ENCODE data around the gene YPEL4.

YPEL4 gene

GRCh38 chr11:57640068-57640800 is 9.5 kb downstream of the YPEL4 start:
- DNase-seq (ENCODE audit: insufficient read length) (no peak), FAIRE-seq (no peak)
- no peak for TF ChIP-seq POLR2AphosphoS5 (IDR thresholded peaks at IDR 0.05; ENCODE audit: low read depth, low read length)
- TF ChIP-seq TAF1 (IDR thresholded peaks at IDR 0.05; ENCODE audit: borderline replicate concordance, low read depth, low read length), result no peak
- no peak for TF ChIP-seq POLR2A (IDR thresholded peaks at IDR 0.05; ENCODE audit: low read depth, low read length)

GRCh38 chr11:57639321-57640067 is 10.2 kb downstream of the YPEL4 start:
- TF ChIP-seq POLR2A (IDR thresholded peaks at IDR 0.05; ENCODE audit: low read depth, low read length) (no peak), POLR2AphosphoS5 (IDR thresholded peaks at IDR 0.05; ENCODE audit: low read depth, low read length) (no peak), TAF1 (IDR thresholded peaks at IDR 0.05; ENCODE audit: borderline replicate concordance, low read depth, low read length) (no peak)
- FAIRE-seq, result no peak
- DNase-seq (ENCODE audit: insufficient read length), result no peak

GRCh38 chr11:57638811-57639320 is 10.8 kb downstream of the YPEL4 start:
- DNase-seq (ENCODE audit: insufficient read length) (no peak), FAIRE-seq (peak; percentile 77)
- TF ChIP-seq POLR2AphosphoS5 (IDR thresholded peaks at IDR 0.05; ENCODE audit: low read depth, low read length) (no peak), TAF1 (IDR thresholded peaks at IDR 0.05; ENCODE audit: borderline replicate concordance, low read depth, low read length) (no peak), POLR2A (IDR thresholded peaks at IDR 0.05; ENCODE audit: low read depth, low read length) (no peak)

- no peak for TF ChIP-seq TAF1 (IDR thresholded peaks at IDR 0.05; ENCODE audit: borderline replicate concordance, low read depth, low read length)
- TF ChIP-seq POLR2AphosphoS5 (IDR thresholded peaks at IDR 0.05; ENCODE audit: low read depth, low read length), result no peak
- no peak for TF ChIP-seq POLR2A (IDR thresholded peaks at IDR 0.05; ENCODE audit: low read depth, low read length)
- FAIRE-seq (peak; percentile 50), DNase-seq (ENCODE audit: insufficient read length) (no peak)
Observed at GRCh38 chr11:57638005-57638781, 11.5 kb downstream of the YPEL4 start.

GRCh38 chr11:57637626-57638004 is 12.1 kb downstream of the YPEL4 start:
- DNase-seq (ENCODE audit: insufficient read length), result no peak
- no peak for FAIRE-seq
- no peak for TF ChIP-seq POLR2A (IDR thresholded peaks at IDR 0.05; ENCODE audit: low read depth, low read length)
- no peak for TF ChIP-seq TAF1 (IDR thresholded peaks at IDR 0.05; ENCODE audit: borderline replicate concordance, low read depth, low read length)
- no peak for TF ChIP-seq POLR2AphosphoS5 (IDR thresholded peaks at IDR 0.05; ENCODE audit: low read depth, low read length)

DNA sequence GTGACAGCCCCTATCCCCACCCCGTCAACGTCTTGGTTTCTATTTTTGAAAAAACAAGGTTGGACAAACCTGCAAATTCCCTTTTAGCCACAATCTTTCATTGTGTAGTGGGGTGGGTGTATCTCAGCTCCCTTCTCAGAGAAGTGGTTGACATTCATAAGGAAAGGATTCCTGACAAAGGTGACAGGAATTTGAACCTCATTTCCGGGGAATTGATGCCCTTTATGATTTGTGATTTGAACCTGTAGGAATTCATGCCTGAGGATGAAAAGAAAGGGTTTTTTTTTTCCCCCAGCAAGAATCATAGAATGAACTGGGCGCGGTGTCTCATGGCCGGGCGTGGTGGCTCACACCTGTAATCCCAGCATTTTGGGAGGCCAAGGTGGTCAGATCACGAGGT is 14.5 kb downstream of the YPEL4 start:
- TF ChIP-seq POLR2A (IDR thresholded peaks at IDR 0.05; ENCODE audit: low read depth, low read length), result no peak
- no peak for TF ChIP-seq TAF1 (IDR thresholded peaks at IDR 0.05; ENCODE audit: borderline replicate concordance, low read depth, low read length)
- no peak for TF ChIP-seq POLR2AphosphoS5 (IDR thresholded peaks at IDR 0.05; ENCODE audit: low read depth, low read length)
- no peak for DNase-seq (ENCODE audit: insufficient read length)
- FAIRE-seq, result no peak

- FAIRE-seq (no peak), DNase-seq (ENCODE audit: insufficient read length) (no peak)
- TF ChIP-seq TAF1 (IDR thresholded peaks at IDR 0.05; ENCODE audit: borderline replicate concordance, low read depth, low read length), result no peak
Observed at GRCh38 chr11:57634311-57634710, 15.4 kb downstream of the YPEL4 start.

DNA sequence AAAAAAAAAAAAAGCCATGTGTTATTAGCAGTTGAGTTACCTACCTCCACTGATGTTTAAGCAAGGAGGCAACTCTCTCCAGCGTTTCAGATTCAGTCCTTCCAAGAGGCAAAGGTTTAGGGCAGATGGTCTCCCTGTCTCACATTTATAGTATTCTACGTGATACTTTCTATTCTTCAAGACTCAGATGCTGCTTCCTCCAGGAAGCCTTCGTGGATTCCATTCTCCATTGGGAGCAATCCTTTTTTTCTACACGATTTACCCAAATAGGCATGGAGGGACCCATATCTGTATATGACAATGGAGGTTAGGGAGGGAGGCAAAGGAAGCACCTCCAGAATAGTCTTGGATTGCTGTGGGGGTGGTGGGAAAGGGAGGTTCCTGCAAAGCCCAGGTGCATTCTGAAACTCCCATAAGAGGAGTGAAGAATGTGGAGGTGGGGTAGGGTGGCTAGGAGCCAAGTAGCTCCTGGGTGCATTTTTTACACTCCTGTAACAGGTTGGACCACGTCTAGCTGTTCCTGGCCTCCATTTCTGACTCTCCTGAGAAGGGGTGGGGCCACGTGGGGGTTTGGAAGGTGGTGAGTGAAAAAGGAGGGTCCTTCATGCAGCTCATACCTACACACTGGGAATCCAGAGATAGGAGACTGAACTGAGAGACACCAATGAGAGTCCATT is 16.2 kb downstream of the YPEL4 start:
- FAIRE-seq (no peak), DNase-seq (ENCODE audit: insufficient read length) (no peak)
- TF ChIP-seq TAF1 (IDR thresholded peaks at IDR 0.05; ENCODE audit: borderline replicate concordance, low read depth, low read length) (no peak), POLR2A (IDR thresholded peaks at IDR 0.05; ENCODE audit: low read depth, low read length) (no peak)

GRCh38 chr11:57632116-57632515 is 17.6 kb downstream of the YPEL4 start:
- FAIRE-seq (no peak), DNase-seq (ENCODE audit: insufficient read length) (no peak)
- TF ChIP-seq TAF1 (IDR thresholded peaks at IDR 0.05; ENCODE audit: borderline replicate concordance, low read depth, low read length), result no peak
- TF ChIP-seq POLR2AphosphoS5 (IDR thresholded peaks at IDR 0.05; ENCODE audit: low read depth, low read length), result no peak
- TF ChIP-seq POLR2A (IDR thresholded peaks at IDR 0.05; ENCODE audit: low read depth, low read length), result no peak

DNA sequence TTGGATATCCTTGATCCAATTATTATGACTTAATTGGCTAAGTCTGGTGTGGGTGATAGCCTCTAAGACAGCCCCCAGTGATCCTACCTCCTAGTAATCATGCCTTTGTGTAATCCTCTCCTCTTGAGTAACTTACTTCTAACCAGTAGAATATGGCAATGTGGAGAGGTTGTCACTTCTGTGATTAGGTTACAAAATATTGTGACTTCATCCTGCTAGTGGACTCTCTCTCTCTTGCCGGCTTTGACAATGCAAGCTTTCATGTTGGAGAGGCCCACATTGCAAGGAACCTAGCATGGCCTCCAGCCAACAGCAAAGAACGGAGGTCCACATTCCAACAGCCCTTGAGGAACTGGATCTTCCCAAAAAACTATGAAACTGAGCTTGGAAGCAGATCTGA is 19.5 kb downstream of the YPEL4 start:
- TF ChIP-seq POLR2A (IDR thresholded peaks at IDR 0.05; ENCODE audit: low read depth, low read length) (no peak), TAF1 (IDR thresholded peaks at IDR 0.05; ENCODE audit: borderline replicate concordance, low read depth, low read length) (no peak)
- FAIRE-seq (no peak), DNase-seq (ENCODE audit: insufficient read length) (no peak)

GRCh38 chr11:57626895-57627294 is 22.8 kb downstream of the YPEL4 start:
- TF ChIP-seq POLR2A (IDR thresholded peaks at IDR 0.05; ENCODE audit: low read depth, low read length), result no peak
- no peak for TF ChIP-seq POLR2AphosphoS5 (IDR thresholded peaks at IDR 0.05; ENCODE audit: low read depth, low read length)
- TF ChIP-seq TAF1 (IDR thresholded peaks at IDR 0.05; ENCODE audit: borderline replicate concordance, low read depth, low read length), result no peak
- DNase-seq (ENCODE audit: insufficient read length), result no peak
- FAIRE-seq, result no peak

Data from GM12892 (cell line).